ENCODE data around the gene NDUFV3.

DNA sequence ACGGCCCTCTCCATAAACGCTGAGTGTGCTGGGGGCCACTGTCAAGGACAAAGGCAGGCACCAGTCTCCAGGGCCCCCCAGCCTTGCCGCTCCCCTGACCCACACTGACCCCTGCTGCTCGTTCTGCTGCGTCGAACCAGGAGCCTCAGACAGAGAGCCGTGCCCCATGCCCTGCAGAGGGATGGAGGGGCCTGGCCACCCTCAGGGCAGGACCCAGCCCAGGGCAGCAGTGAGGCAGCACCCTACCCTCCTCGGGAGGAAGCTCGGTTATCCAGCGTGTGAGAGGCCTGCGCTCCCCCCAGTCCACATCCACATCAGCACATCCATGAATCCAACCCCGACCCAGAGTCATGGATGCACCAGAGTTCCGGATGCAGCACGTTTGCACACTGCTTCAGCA, 28.8 kb upstream of the NDUFV3 start:
- TF ChIP-seq, protein P1, sequence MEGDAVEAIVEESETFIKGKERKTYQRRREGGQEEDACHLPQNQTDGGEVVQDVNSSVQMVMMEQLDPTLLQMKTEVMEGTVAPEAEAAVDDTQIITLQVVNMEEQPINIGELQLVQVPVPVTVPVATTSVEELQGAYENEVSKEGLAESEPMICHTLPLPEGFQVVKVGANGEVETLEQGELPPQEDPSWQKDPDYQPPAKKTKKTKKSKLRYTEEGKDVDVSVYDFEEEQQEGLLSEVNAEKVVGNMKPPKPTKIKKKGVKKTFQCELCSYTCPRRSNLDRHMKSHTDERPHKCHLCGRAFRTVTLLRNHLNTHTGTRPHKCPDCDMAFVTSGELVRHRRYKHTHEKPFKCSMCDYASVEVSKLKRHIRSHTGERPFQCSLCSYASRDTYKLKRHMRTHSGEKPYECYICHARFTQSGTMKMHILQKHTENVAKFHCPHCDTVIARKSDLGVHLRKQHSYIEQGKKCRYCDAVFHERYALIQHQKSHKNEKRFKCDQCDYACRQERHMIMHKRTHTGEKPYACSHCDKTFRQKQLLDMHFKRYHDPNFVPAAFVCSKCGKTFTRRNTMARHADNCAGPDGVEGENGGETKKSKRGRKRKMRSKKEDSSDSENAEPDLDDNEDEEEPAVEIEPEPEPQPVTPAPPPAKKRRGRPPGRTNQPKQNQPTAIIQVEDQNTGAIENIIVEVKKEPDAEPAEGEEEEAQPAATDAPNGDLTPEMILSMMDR (conservative IDR thresholded peaks at IDR 0.05 in 1 of 2, IDR thresholded peaks at IDR 0.05 in 1 of 2; ENCODE audit: low read depth in 1 of 2, low read length in 2 of 2) = no peak
- TF ChIP-seq EZH2 (IDR thresholded peaks at IDR 0.05; ENCODE audit: low read length, missing control alignments) = no peak

All from fibroblast of lung (primary cell).